Calu3 (cell line): ENCODE results near the gene ZNF467. TPM values are rescaled to one million over a fixed set of nuclear protein-coding genes. Genes with fewer than 3 reads are reported as not detected.

Experiments
- BruUV-seq: library from RNA; stranded (reverse); fragments of 400-500 nt; replicated peaks from 2 replicates; lab custom pipeline; 2021; lab: Mats Ljungman, UMichigan
- CTCF ChIA-PET: fragments of 300-600 bp; sonication (Branson Sonifier 250); formaldehyde crosslinking; loops from one replicate; lab custom pipeline; 2022; ENCODE audit warnings: antibody characterized with exemption; lab: Charles Lee
- DNase-seq: peaks from one replicate; pipeline ENCODE4 v3.0.0; 2022
- H3K27ac Mint-ChIP-seq: one replicate; pipeline ENCODE4 v1.8.0; 2022; ENCODE audit warnings: mixed read lengths; ENCODE audit not compliant: unreplicated experiment
- H3K27me3 Mint-ChIP-seq: one replicate; pipeline ENCODE4 v1.8.0; 2022; ENCODE audit warnings: mixed read lengths; ENCODE audit not compliant: unreplicated experiment
- H3K36me3 Mint-ChIP-seq: one replicate; pipeline ENCODE4 v1.8.0; 2022; ENCODE audit warnings: mild to moderate bottlenecking, moderate library complexity, mixed read lengths; ENCODE audit not compliant: insufficient read depth, unreplicated experiment
- H3K4me1 Mint-ChIP-seq: one replicate; pipeline ENCODE4 v1.8.0; 2022; ENCODE audit warnings: mild to moderate bottlenecking, low read depth, mixed read lengths; ENCODE audit not compliant: unreplicated experiment
- H3K4me3 Mint-ChIP-seq: one replicate; pipeline ENCODE4 v1.8.0; 2022; ENCODE audit warnings: mild to moderate bottlenecking, low read depth, moderate library complexity, mixed read lengths; ENCODE audit not compliant: unreplicated experiment
- H3K9me3 Mint-ChIP-seq: one replicate; pipeline ENCODE4 v1.8.0; 2022; ENCODE audit warnings: low read depth, mixed read lengths; ENCODE audit not compliant: unreplicated experiment
- intact Hi-C: fragments of 100-400 bp; cut with micrococcal nuclease; formaldehyde crosslinking; loops from one replicate; pipeline ENCODE4 v1.10.0; 2022; ENCODE audit not compliant: unreplicated experiment
- total RNA-seq: library from RNA; stranded (reverse); gene quantifications from 2 replicates; pipeline ENCODE4 v1.2.3, GENCODE V29; 2022
- TF ChIP-seq, protein P1 (sequence below): fragments of 200-600 bp; IDR thresholded peaks from one replicate; pipeline ENCODE4 v1.8.0; 2022; ENCODE audit warnings: antibody characterized with exemption; ENCODE audit not compliant: unreplicated experiment

ZNF467 gene
- total RNA-seq, 1 experiment from 2014 or later: 0.54 TPM

DNA sequence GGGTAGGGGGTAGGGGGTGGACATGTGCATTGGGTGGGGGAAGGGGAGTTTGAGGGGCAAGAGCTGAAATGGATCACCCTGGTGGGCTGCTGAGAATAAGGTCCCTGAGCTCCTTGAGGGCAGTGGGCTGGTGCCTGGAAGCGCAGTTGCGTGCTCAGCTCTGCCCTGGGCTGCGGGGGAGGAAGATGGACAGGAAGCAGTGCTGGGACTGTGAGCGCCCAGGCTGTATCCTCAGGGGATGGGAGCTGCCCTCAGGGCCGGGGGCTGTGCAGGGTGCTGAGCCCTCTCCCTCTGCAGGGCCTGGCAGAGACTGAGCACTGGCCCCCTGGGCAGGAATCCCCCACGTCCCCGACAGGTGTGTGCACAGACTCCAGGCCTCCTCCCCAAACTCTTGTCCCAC, 24.4 kb upstream of the ZNF467 start:
- intact Hi-C loops: loop anchor here (2.0 kb wide), 1 partner anchor 135 kb away; no protein-coding TSS in a partner anchor
- no peak overlapping the region for H3K4me3 Mint-ChIP-seq
- no peak for DNase-seq
- no peak overlapping the region for H3K27ac Mint-ChIP-seq
- TF ChIP-seq, protein P1, sequence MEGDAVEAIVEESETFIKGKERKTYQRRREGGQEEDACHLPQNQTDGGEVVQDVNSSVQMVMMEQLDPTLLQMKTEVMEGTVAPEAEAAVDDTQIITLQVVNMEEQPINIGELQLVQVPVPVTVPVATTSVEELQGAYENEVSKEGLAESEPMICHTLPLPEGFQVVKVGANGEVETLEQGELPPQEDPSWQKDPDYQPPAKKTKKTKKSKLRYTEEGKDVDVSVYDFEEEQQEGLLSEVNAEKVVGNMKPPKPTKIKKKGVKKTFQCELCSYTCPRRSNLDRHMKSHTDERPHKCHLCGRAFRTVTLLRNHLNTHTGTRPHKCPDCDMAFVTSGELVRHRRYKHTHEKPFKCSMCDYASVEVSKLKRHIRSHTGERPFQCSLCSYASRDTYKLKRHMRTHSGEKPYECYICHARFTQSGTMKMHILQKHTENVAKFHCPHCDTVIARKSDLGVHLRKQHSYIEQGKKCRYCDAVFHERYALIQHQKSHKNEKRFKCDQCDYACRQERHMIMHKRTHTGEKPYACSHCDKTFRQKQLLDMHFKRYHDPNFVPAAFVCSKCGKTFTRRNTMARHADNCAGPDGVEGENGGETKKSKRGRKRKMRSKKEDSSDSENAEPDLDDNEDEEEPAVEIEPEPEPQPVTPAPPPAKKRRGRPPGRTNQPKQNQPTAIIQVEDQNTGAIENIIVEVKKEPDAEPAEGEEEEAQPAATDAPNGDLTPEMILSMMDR: no peak
- H3K9me3 Mint-ChIP-seq: no peaks in the 10 kb centered on the region
- BruUV-seq: no TSS peak
- peaks cover 3% of the 10 kb centered on the region for H3K36me3 Mint-ChIP-seq
- CTCF ChIA-PET: no interaction called here
- H3K27me3 Mint-ChIP-seq: peaks cover 85% of the 10 kb centered on the region
- H3K4me1 Mint-ChIP-seq: no peaks in the 10 kb centered on the region

DNA sequence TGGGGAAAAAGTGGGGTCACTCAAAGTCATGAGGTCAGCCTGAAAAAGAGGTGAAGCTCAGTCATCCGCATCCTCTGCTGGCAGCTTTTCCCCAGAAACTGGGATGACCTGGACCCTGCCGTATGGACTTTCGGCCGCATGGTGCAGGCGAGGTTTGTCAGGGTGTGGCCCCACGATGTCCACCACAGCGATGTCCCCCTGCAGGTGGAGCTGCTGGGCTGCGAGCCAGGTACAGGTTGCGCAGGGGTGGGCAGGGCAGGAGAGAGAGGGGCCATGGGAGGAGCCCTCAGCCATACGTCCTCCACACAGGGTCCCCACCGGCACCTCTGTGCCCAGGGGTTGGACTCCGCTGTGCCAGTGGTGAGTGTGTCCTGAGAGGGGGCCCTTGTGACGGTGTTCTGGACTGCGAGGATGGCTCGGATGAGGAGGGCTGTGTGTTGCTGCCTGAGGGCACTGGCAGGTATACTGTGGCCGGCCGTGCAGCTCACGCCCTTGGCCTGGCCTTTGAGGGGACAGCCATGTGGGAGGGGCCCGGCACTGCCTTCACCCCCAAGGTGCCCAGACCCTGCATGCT, 23.0 kb upstream of the ZNF467 start:
- TF ChIP-seq, protein P1: no peak
- Mint-ChIP-seq H3K27me3 (peaks cover 88% of the 10 kb centered on the region), H3K4me1 (no peaks in the 10 kb centered on the region), H3K36me3 (peaks cover 3% of the 10 kb centered on the region), H3K4me3 (no peak overlapping the region), H3K9me3 (no peaks in the 10 kb centered on the region), H3K27ac (no peak overlapping the region)
- intact Hi-C loops: no loop called here
- no TSS peak for BruUV-seq
- CTCF ChIA-PET: no interaction called here
- no peak for DNase-seq

DNA sequence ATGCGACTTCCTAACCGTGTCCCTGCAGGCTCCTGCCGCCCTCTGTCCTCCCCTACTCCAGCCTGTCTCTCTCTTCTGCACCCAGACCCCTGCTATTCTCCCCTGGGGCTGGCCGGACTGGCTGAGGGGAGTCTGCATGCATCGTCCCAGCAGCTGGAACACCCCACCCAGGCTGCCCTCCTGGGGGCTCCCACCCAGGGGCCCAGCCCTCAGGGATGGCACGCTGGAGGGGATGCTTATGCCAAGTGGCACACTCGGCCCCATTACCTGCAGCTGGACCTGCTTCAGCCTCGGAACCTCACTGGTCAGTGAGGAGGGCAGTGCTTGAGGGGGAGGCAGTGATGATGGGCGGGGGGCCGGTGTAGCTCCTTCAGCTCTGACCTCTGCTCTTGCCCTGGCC, 21.7 kb upstream of the ZNF467 start:
- Mint-ChIP-seq H3K4me1 (no peaks in the 10 kb centered on the region), H3K27ac (no peak overlapping the region), H3K36me3 (peaks cover 3% of the 10 kb centered on the region), H3K27me3 (peaks cover 86% of the 10 kb centered on the region), H3K4me3 (no peak overlapping the region), H3K9me3 (no peaks in the 10 kb centered on the region)
- no TSS peak for BruUV-seq
- CTCF ChIA-PET: no interaction called here
- intact Hi-C loops: no loop called here
- no peak for DNase-seq
- TF ChIP-seq, protein P1: no peak

DNA sequence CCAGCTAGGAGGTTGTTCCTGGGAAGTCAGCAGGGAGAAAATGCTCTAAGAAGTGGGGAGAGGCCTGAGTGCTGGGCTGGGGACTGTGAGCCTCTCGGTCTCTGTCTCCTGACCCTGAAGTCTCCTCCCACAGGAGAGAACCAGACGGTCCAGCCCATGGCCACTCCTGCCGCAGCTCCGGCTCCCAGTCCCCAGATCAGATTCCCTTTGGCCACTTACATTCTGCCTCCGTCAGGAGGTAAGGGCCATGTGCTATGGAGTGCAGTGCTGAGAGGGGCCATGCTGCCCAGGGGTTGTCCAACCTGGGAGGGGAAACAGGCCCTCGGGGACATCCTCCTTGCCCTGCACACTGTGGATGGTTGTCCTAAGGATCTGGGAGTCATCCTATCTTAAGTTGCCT, 21.3 kb upstream of the ZNF467 start:
- CTCF ChIA-PET: interaction anchor here (0.9 kb wide), 1 partner anchor 52 kb away, joined by 3 read pairs; no protein-coding TSS in a partner anchor
- DNase-seq: no peak
- no peak overlapping the region for H3K27ac Mint-ChIP-seq
- no peaks in the 10 kb centered on the region for H3K9me3 Mint-ChIP-seq
- H3K4me3 Mint-ChIP-seq: no peak overlapping the region
- no peaks in the 10 kb centered on the region for H3K4me1 Mint-ChIP-seq
- peaks cover 86% of the 10 kb centered on the region for H3K27me3 Mint-ChIP-seq
- BruUV-seq: no TSS peak
- intact Hi-C loops: no loop called here
- H3K36me3 Mint-ChIP-seq: peaks cover 3% of the 10 kb centered on the region
- TF ChIP-seq, protein P1: no peak
